Stimulated activated naive CD8-positive, alpha-beta T cell treated with anti-CD3 and anti-CD28 coated beads, Interleukin-15, amount 100 ng/mL, for 72 hours (primary cell): ENCODE results near the gene CACNG1.

Experiments used
- ATAC-seq: fragments of 150-1000 bp; cut with Tn5 transposase; 2 replicates; pipeline ENCODE4 v1.10.0; 2021; ENCODE audit warnings: mild to moderate bottlenecking, moderate library complexity
- DNase-seq, 2 donors: peaks; one replicate each; pipeline ENCODE4 v3.0.0; 2021 to 2022
- H3K27ac Mint-ChIP-seq, 2 donors: one replicate each; pipeline ENCODE4 v1.8.0; 2022; ENCODE audit warnings: mild to moderate bottlenecking in 2 of 2, mixed read lengths in 2 of 2, moderate library complexity in 2 of 2
- H3K27me3 Mint-ChIP-seq: one replicate; pipeline ENCODE4 v1.8.0; 2022; ENCODE audit warnings: mixed read lengths
- H3K4me1 Mint-ChIP-seq: one replicate; pipeline ENCODE4 v1.8.0; 2022; ENCODE audit warnings: mild to moderate bottlenecking, mixed read lengths
- H3K4me3 Mint-ChIP-seq, 2 donors: one replicate each; pipeline ENCODE4 v1.8.0; 2022; ENCODE audit warnings: mild to moderate bottlenecking in 2 of 2, mixed read lengths in 2 of 2, moderate library complexity in 1 of 2
- H3K9me3 Mint-ChIP-seq, 2 donors: one replicate each; pipeline ENCODE4 v1.8.0; 2022; ENCODE audit warnings: mixed read lengths in 2 of 2

Gene CACNG1

GRCh38 chr17:67054011-67054591 lies 9.7 kb downstream of the CACNG1 start:
- Mint-ChIP-seq H3K9me3 (peaks cover 5 to 8% of the 10 kb centered on the region in 2 donors), H3K27ac (no peak overlapping the region), H3K4me3 (no peak overlapping the region), H3K4me1 (no peaks in the 10 kb centered on the region), H3K27me3 (no peaks in the 10 kb centered on the region)
- no peak for DNase-seq
- no peak for ATAC-seq

GRCh38 chr17:67054608-67055007 lies 10.3 kb downstream of the CACNG1 start:
- ATAC-seq (no peak), DNase-seq (no peak)
- Mint-ChIP-seq H3K27ac (no peak overlapping the region), H3K4me3 (no peak overlapping the region), H3K27me3 (no peaks in the 10 kb centered on the region), H3K4me1 (no peaks in the 10 kb centered on the region), H3K9me3 (peaks cover 0 to 3% of the 10 kb centered on the region in 2 donors)

GRCh38 chr17:67055041-67055443 lies 10.7 kb downstream of the CACNG1 start:
- Mint-ChIP-seq H3K4me3 (no peak overlapping the region), H3K4me1 (no peaks in the 10 kb centered on the region), H3K27ac (no peak overlapping the region), H3K27me3 (no peaks in the 10 kb centered on the region), H3K9me3 (no peaks in the 10 kb centered on the region)
- no peak for ATAC-seq
- DNase-seq: no peak

- no peak for DNase-seq
- no peaks in the 10 kb centered on the region for H3K27me3 Mint-ChIP-seq
- ATAC-seq: no peak
- H3K4me1 Mint-ChIP-seq: no peaks in the 10 kb centered on the region
- H3K27ac Mint-ChIP-seq: peak overlapping the region in 1 of 2 donors; percentile 49
- no peaks in the 10 kb centered on the region for H3K9me3 Mint-ChIP-seq
- no peak overlapping the region for H3K4me3 Mint-ChIP-seq
These were observed 11.7 kb downstream of the CACNG1 start for GRCh38 chr17:67055811-67056745.

GRCh38 chr17:67056746-67057490 lies 12.6 kb downstream of the CACNG1 start:
- H3K4me3 Mint-ChIP-seq: no peak overlapping the region
- DNase-seq: no peak

GRCh38 chr17:67058036-67058435 lies 13.7 kb downstream of the CACNG1 start:
- no peak for DNase-seq
- Mint-ChIP-seq H3K9me3 (no peaks in the 10 kb centered on the region), H3K4me1 (no peaks in the 10 kb centered on the region), H3K27me3 (no peaks in the 10 kb centered on the region), H3K4me3 (no peak overlapping the region), H3K27ac (no peak overlapping the region)
- ATAC-seq: no peak

More at GRCh38 chr17:67056746-67057490, 12.6 kb downstream of the CACNG1 start:
- Mint-ChIP-seq H3K27ac (peak overlapping the region in 1 of 2 donors; percentile 39), H3K9me3 (no peaks in the 10 kb centered on the region), H3K4me1 (no peaks in the 10 kb centered on the region), H3K27me3 (no peaks in the 10 kb centered on the region)
- no peak for ATAC-seq

- H3K4me1 Mint-ChIP-seq: no peaks in the 10 kb centered on the region
- no peak for DNase-seq
- no peak for ATAC-seq
- H3K27ac Mint-ChIP-seq: no peak overlapping the region
- no peaks in the 10 kb centered on the region for H3K9me3 Mint-ChIP-seq
- no peaks in the 10 kb centered on the region for H3K27me3 Mint-ChIP-seq
- no peak overlapping the region for H3K4me3 Mint-ChIP-seq
These were observed 15.0 kb downstream of the CACNG1 start for GRCh38 chr17:67059372-67059771.

- Mint-ChIP-seq H3K27ac (peak overlapping the region in 1 of 2 donors; percentile 36), H3K27me3 (no peaks in the 10 kb centered on the region), H3K9me3 (no peaks in the 10 kb centered on the region), H3K4me1 (no peaks in the 10 kb centered on the region), H3K4me3 (no peak overlapping the region)
- ATAC-seq (no peak), DNase-seq (no peak)
These were observed 18.8 kb downstream of the CACNG1 start for GRCh38 chr17:67063141-67063540.

GRCh38 chr17:67066717-67067116 lies 22.4 kb downstream of the CACNG1 start:
- H3K4me3 Mint-ChIP-seq: no peak overlapping the region
- no peaks in the 10 kb centered on the region for H3K9me3 Mint-ChIP-seq
- no peaks in the 10 kb centered on the region for H3K4me1 Mint-ChIP-seq
- H3K27me3 Mint-ChIP-seq: no peaks in the 10 kb centered on the region
- ATAC-seq (no peak), DNase-seq (no peak)
- no peak overlapping the region for H3K27ac Mint-ChIP-seq

- Mint-ChIP-seq H3K4me3 (no peak overlapping the region), H3K27ac (no peak overlapping the region), H3K9me3 (no peaks in the 10 kb centered on the region), H3K27me3 (no peaks in the 10 kb centered on the region), H3K4me1 (no peaks in the 10 kb centered on the region)
- DNase-seq (no peak), ATAC-seq (no peak)
These were observed 23.5 kb downstream of the CACNG1 start for GRCh38 chr17:67067571-67068482.

- H3K9me3 Mint-ChIP-seq: no peaks in the 10 kb centered on the region
- no peak overlapping the region for H3K27ac Mint-ChIP-seq
- no peaks in the 10 kb centered on the region for H3K4me1 Mint-ChIP-seq
- ATAC-seq (no peak), DNase-seq (no peak)
- H3K4me3 Mint-ChIP-seq: no peak overlapping the region
- no peaks in the 10 kb centered on the region for H3K27me3 Mint-ChIP-seq
These were observed 24.6 kb downstream of the CACNG1 start for GRCh38 chr17:67068999-67069398.

GRCh38 chr17:67069603-67070136 lies 25.3 kb downstream of the CACNG1 start:
- no peak for ATAC-seq
- no peak for DNase-seq
- Mint-ChIP-seq H3K9me3 (no peaks in the 10 kb centered on the region), H3K4me1 (no peaks in the 10 kb centered on the region), H3K27me3 (no peaks in the 10 kb centered on the region), H3K4me3 (no peak overlapping the region), H3K27ac (no peak overlapping the region)

- Mint-ChIP-seq H3K27ac (no peak overlapping the region), H3K9me3 (no peaks in the 10 kb centered on the region), H3K27me3 (no peaks in the 10 kb centered on the region), H3K4me1 (no peaks in the 10 kb centered on the region), H3K4me3 (no peak overlapping the region)
- DNase-seq: no peak
- no peak for ATAC-seq
These were observed 27.2 kb downstream of the CACNG1 start for GRCh38 chr17:67071595-67071994.

- no peaks in the 10 kb centered on the region for H3K4me1 Mint-ChIP-seq
- DNase-seq (no peak), ATAC-seq (no peak)
- H3K27me3 Mint-ChIP-seq: no peaks in the 10 kb centered on the region
- no peak overlapping the region for H3K4me3 Mint-ChIP-seq
- no peak overlapping the region for H3K27ac Mint-ChIP-seq
- H3K9me3 Mint-ChIP-seq: no peaks in the 10 kb centered on the region
These were observed 28.5 kb downstream of the CACNG1 start for GRCh38 chr17:67072885-67073284.

GRCh38 chr17:67074781-67075180 lies 30.4 kb downstream of the CACNG1 start:
- H3K27ac Mint-ChIP-seq: no peak overlapping the region

More at GRCh38 chr17:67074781-67075180, 30.4 kb downstream of the CACNG1 start:
- H3K4me3 Mint-ChIP-seq: no peak overlapping the region
- no peak for DNase-seq
- H3K27me3 Mint-ChIP-seq: no peaks in the 10 kb centered on the region
- no peaks in the 10 kb centered on the region for H3K9me3 Mint-ChIP-seq
- no peak for ATAC-seq
- H3K4me1 Mint-ChIP-seq: no peaks in the 10 kb centered on the region
